22Rv1 (cell line): ENCODE results near the gene ALPI.

ENCODE experiments used
- ZFX ChIP-seq: fragments of 450-650 bp; IDR thresholded peaks from 2 replicates; pipeline ENCODE4 v1.6.1; 2017; ENCODE audit warnings: antibody characterized with exemption, borderline replicate concordance
- TF ChIP-seq, protein P1 (sequence below): fragments of 450-650 bp; IDR thresholded peaks from 2 replicates; pipeline ENCODE4 v1.5.1; 2017; ENCODE audit warnings: mild to moderate bottlenecking

GRCh38 chr2:232420073-232420454 lies 35.9 kb upstream of the ALPI start:
- TF ChIP-seq, protein P1, sequence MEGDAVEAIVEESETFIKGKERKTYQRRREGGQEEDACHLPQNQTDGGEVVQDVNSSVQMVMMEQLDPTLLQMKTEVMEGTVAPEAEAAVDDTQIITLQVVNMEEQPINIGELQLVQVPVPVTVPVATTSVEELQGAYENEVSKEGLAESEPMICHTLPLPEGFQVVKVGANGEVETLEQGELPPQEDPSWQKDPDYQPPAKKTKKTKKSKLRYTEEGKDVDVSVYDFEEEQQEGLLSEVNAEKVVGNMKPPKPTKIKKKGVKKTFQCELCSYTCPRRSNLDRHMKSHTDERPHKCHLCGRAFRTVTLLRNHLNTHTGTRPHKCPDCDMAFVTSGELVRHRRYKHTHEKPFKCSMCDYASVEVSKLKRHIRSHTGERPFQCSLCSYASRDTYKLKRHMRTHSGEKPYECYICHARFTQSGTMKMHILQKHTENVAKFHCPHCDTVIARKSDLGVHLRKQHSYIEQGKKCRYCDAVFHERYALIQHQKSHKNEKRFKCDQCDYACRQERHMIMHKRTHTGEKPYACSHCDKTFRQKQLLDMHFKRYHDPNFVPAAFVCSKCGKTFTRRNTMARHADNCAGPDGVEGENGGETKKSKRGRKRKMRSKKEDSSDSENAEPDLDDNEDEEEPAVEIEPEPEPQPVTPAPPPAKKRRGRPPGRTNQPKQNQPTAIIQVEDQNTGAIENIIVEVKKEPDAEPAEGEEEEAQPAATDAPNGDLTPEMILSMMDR: no peak
- no peak for TF ChIP-seq ZFX
